Trophoblast cell (in vitro differentiated cells and primary cell): ENCODE results near the gene ZFAND2A.

Experiments
- DNase-seq, 2 donors: peaks; one replicate each; pipeline ENCODE4 v3.0.0-alpha.2; 2016
- H2AFZ ChIP-seq: 2 replicates; pipeline ENCODE4 v1.6.1; 2013; ENCODE audit warnings: low read length, moderate library complexity, mild to moderate bottlenecking; ENCODE audit not compliant: insufficient read depth, poor library complexity
- H2AK5ac ChIP-seq: 2 replicates; pipeline ENCODE4 v1.6.1; 2013; ENCODE audit warnings: mild to moderate bottlenecking, low read length
- H2BK120ac ChIP-seq: 2 replicates; pipeline ENCODE4 v1.6.1; 2013; ENCODE audit warnings: low read length, mild to moderate bottlenecking, moderate library complexity; ENCODE audit not compliant: insufficient read depth, poor library complexity
- H2BK12ac ChIP-seq: 2 replicates; pipeline ENCODE4 v1.6.1; 2013; ENCODE audit warnings: mild to moderate bottlenecking, low read length, moderate library complexity
- H2BK5ac ChIP-seq: 2 replicates; pipeline ENCODE4 v1.6.1; 2013; ENCODE audit warnings: low read length, low read depth, moderate library complexity, mild to moderate bottlenecking; ENCODE audit not compliant: poor library complexity
- H3K14ac ChIP-seq: 2 replicates; pipeline ENCODE4 v1.6.1; 2013; ENCODE audit warnings: mild to moderate bottlenecking, low read length
- H3K18ac ChIP-seq: 2 replicates; pipeline ENCODE4 v1.6.1; 2013; ENCODE audit warnings: mild to moderate bottlenecking, low read length
- H3K23ac ChIP-seq: 2 replicates; pipeline ENCODE4 v1.6.1; 2013; ENCODE audit warnings: low read length
- H3K27ac ChIP-seq: 2 replicates; pipeline ENCODE4 v1.5.1; 2013; ENCODE audit warnings: low read depth, mild to moderate bottlenecking, inconsistent platforms, low read length, moderate library complexity
- H3K27me3 ChIP-seq: 2 replicates; pipeline ENCODE4 v1.6.1; 2013; ENCODE audit warnings: inconsistent platforms, mild to moderate bottlenecking, low read length, moderate library complexity; ENCODE audit not compliant: insufficient read depth
- H3K36me3 ChIP-seq, 2 experiments: 1 replicate in 1 of 2; 2 replicates in 1 of 2; pipeline ENCODE4 v1.6.1; 2013; ENCODE audit warnings: low read length in 2 of 2, mild to moderate bottlenecking in 2 of 2, moderate library complexity in 1 of 2; ENCODE audit not compliant: insufficient read depth in 2 of 2, control insufficient read depth in 1 of 2
- H3K4ac ChIP-seq: 2 replicates; pipeline ENCODE4 v1.6.1; 2013; ENCODE audit warnings: low read depth, mild to moderate bottlenecking, low read length, moderate library complexity
- H3K4me1 ChIP-seq, 2 experiments: 1 replicate in 1 of 2; 2 replicates in 1 of 2; pipeline ENCODE4 v1.6.1; 2013; ENCODE audit warnings: low read length in 2 of 2, mild to moderate bottlenecking in 2 of 2, moderate library complexity in 1 of 2; ENCODE audit not compliant: insufficient read depth in 2 of 2, control insufficient read depth in 1 of 2
- H3K4me2 ChIP-seq: 2 replicates; pipeline ENCODE4 v1.6.1; 2013; ENCODE audit warnings: inconsistent platforms, mild to moderate bottlenecking, low read length, moderate library complexity
- H3K4me3 ChIP-seq: 2 replicates; pipeline ENCODE4 v1.5.1; 2013; ENCODE audit warnings: mild to moderate bottlenecking, low read depth, low read length, inconsistent platforms
- H3K79me1 ChIP-seq: one replicate; pipeline ENCODE4 v1.6.1; 2013; ENCODE audit warnings: low read length
- H3K79me2 ChIP-seq: 2 replicates; pipeline ENCODE4 v1.6.1; 2013; ENCODE audit warnings: low read length, mild to moderate bottlenecking; ENCODE audit not compliant: control insufficient read depth, insufficient read depth, poor library complexity
- H3K9ac ChIP-seq: 2 replicates; pipeline ENCODE4 v1.6.1; 2013; ENCODE audit warnings: mild to moderate bottlenecking, low read length
- H3K9me3 ChIP-seq: 2 replicates; pipeline ENCODE4 v1.6.1; 2013; ENCODE audit warnings: low read depth, mild to moderate bottlenecking, control low read depth, inconsistent platforms, low read length; ENCODE audit not compliant: insufficient read depth
- H4K12ac ChIP-seq: 2 replicates; pipeline ENCODE4 v1.6.1; 2013; ENCODE audit warnings: low read depth, mild to moderate bottlenecking, low read length, moderate library complexity
- H4K8ac ChIP-seq: 2 replicates; pipeline ENCODE4 v1.6.1; 2013; ENCODE audit warnings: low read depth, mild to moderate bottlenecking, low read length, moderate library complexity
- H4K91ac ChIP-seq: one replicate; pipeline ENCODE4 v1.6.1; 2013; ENCODE audit warnings: low read depth, mild to moderate bottlenecking, low read length, moderate library complexity
- WGBS: extraction: QIAGEN DNeasy Blood & Tissue Kit; methylation state at CpG from one replicate; pipeline ENCODE4 v1.1.7; 2013; ENCODE audit warnings: missing lambda C conversion rate; ENCODE audit not compliant: insufficient read length, insufficient coverage; ENCODE audit errors: extremely low coverage; 5-methylcytosine and 5-hydroxymethylcytosine counted together

The ZFAND2A gene

GRCh38 chr7:1123715-1124114, 36.3 kb downstream of the ZFAND2A start:
- DNase-seq, result peak; percentile 53 to 70
- no peak overlapping the region for H3K18ac ChIP-seq
- H3K4ac ChIP-seq, result no peak overlapping the region
- H2BK12ac ChIP-seq, result no peak overlapping the region
- H2BK120ac ChIP-seq, result no peak overlapping the region
- H3K36me3 ChIP-seq, result peaks cover 21 to 22% of the 10 kb centered on the region in 2 experiments
- no peaks in the 10 kb centered on the region for H3K79me2 ChIP-seq
- H3K27ac ChIP-seq, result no peak overlapping the region
- no peak overlapping the region for H4K12ac ChIP-seq
- H3K4me3 ChIP-seq, result no peak overlapping the region
- no CpG with 5 or more reads among the region's 17 CpGs for WGBS
- no peak overlapping the region for H3K23ac ChIP-seq
- no peaks in the 10 kb centered on the region for H3K27me3 ChIP-seq
- no peak overlapping the region for H3K4me2 ChIP-seq
- H3K9ac ChIP-seq, result no peak overlapping the region
- no peak overlapping the region for H2AK5ac ChIP-seq
- H3K9me3 ChIP-seq, result peaks cover 1% of the 10 kb centered on the region
- H4K91ac ChIP-seq, result no peak overlapping the region
- peaks cover 0 to 2% of the 10 kb centered on the region in 2 experiments for H3K4me1 ChIP-seq
- no peak overlapping the region for H2AFZ ChIP-seq
- no peak overlapping the region for H2BK5ac ChIP-seq
- H3K14ac ChIP-seq, result no peak overlapping the region
- H4K8ac ChIP-seq, result no peak overlapping the region
- no peaks in the 10 kb centered on the region for H3K79me1 ChIP-seq

- Histone ChIP-seq H3K27ac (no peak overlapping the region), H3K23ac (no peak overlapping the region), H3K79me1 (no peaks in the 10 kb centered on the region), H3K4me3 (no peak overlapping the region), H4K12ac (no peak overlapping the region), H3K9me3 (peaks cover 1% of the 10 kb centered on the region), H3K14ac (no peak overlapping the region), H4K8ac (no peak overlapping the region), H3K4me1 (peaks cover 0 to 2% of the 10 kb centered on the region in 2 experiments), H3K4me2 (no peak overlapping the region), H2AFZ (no peak overlapping the region), H4K91ac (no peak overlapping the region), H2AK5ac (no peak overlapping the region), H3K4ac (peak overlapping the region; percentile 15), H3K79me2 (no peaks in the 10 kb centered on the region), H3K18ac (peak overlapping the region; percentile 29), H3K9ac (no peak overlapping the region), H2BK120ac (no peak overlapping the region), H2BK12ac (no peak overlapping the region), H2BK5ac (no peak overlapping the region), H3K27me3 (no peaks in the 10 kb centered on the region), H3K36me3 (peaks cover 21 to 22% of the 10 kb centered on the region in 2 experiments)
- WGBS, result no CpG with 5 or more reads among the region's 31 CpGs
- no peak for DNase-seq
These were observed 37.0 kb downstream of the ZFAND2A start for GRCh38 chr7:1122832-1123501.

GRCh38 chr7:1121886-1122831, 37.8 kb downstream of the ZFAND2A start:
- no peak overlapping the region for H2AFZ ChIP-seq
- peaks cover 18 to 24% of the 10 kb centered on the region in 2 experiments for H3K36me3 ChIP-seq
- WGBS, result no CpG with 5 or more reads among the region's 28 CpGs
- H3K14ac ChIP-seq, result no peak overlapping the region
- H2BK5ac ChIP-seq, result no peak overlapping the region
- H3K4ac ChIP-seq, result no peak overlapping the region
- peaks cover 0 to 2% of the 10 kb centered on the region in 2 experiments for H3K4me1 ChIP-seq
- H4K8ac ChIP-seq, result no peak overlapping the region
- no peak overlapping the region for H2BK12ac ChIP-seq
- H3K4me2 ChIP-seq, result no peak overlapping the region
- H3K79me2 ChIP-seq, result no peaks in the 10 kb centered on the region
- no peak overlapping the region for H4K91ac ChIP-seq
- no peaks in the 10 kb centered on the region for H3K79me1 ChIP-seq
- DNase-seq, result no peak
- peaks cover 1% of the 10 kb centered on the region for H3K9me3 ChIP-seq
- H2BK120ac ChIP-seq, result no peak overlapping the region
- no peak overlapping the region for H3K18ac ChIP-seq
- no peak overlapping the region for H3K9ac ChIP-seq
- no peak overlapping the region for H3K27ac ChIP-seq
- H3K27me3 ChIP-seq, result no peaks in the 10 kb centered on the region
- no peak overlapping the region for H2AK5ac ChIP-seq
- no peak overlapping the region for H3K4me3 ChIP-seq
- no peak overlapping the region for H3K23ac ChIP-seq
- no peak overlapping the region for H4K12ac ChIP-seq

GRCh38 chr7:1121476-1121875, 38.5 kb downstream of the ZFAND2A start:
- H3K14ac ChIP-seq, result no peak overlapping the region
- no peaks in the 10 kb centered on the region for H3K79me2 ChIP-seq
- H4K12ac ChIP-seq, result no peak overlapping the region
- peaks cover 1% of the 10 kb centered on the region for H3K9me3 ChIP-seq
- H3K4me3 ChIP-seq, result no peak overlapping the region
- no peak overlapping the region for H2AFZ ChIP-seq
- DNase-seq, result no peak
- H3K27ac ChIP-seq, result no peak overlapping the region
- H2AK5ac ChIP-seq, result no peak overlapping the region
- peaks cover 0 to 2% of the 10 kb centered on the region in 2 experiments for H3K4me1 ChIP-seq
- no peak overlapping the region for H3K4me2 ChIP-seq
- no peaks in the 10 kb centered on the region for H3K79me1 ChIP-seq
- H3K27me3 ChIP-seq, result no peaks in the 10 kb centered on the region
- H2BK5ac ChIP-seq, result no peak overlapping the region
- no peak overlapping the region for H4K8ac ChIP-seq
- no peak overlapping the region for H3K18ac ChIP-seq
- no peak overlapping the region for H3K4ac ChIP-seq
- H4K91ac ChIP-seq, result no peak overlapping the region
- no peak overlapping the region for H2BK12ac ChIP-seq
- WGBS, result no CpG with 5 or more reads among the region's 14 CpGs
- no peak overlapping the region for H3K23ac ChIP-seq
- no peak overlapping the region for H3K9ac ChIP-seq
- H3K36me3 ChIP-seq, result peaks cover 13 to 18% of the 10 kb centered on the region in 2 experiments
- no peak overlapping the region for H2BK120ac ChIP-seq
